Trophoblast cell (in vitro differentiated cells and primary cell): ENCODE data around the gene ELF3.

Experiments
- DNase-seq, 2 donors: peaks; one replicate each; pipeline ENCODE4 v3.0.0-alpha.2; 2016
- H2AFZ ChIP-seq: 2 replicates; pipeline ENCODE4 v1.6.1; 2013; ENCODE audit warnings: low read length, moderate library complexity, mild to moderate bottlenecking; ENCODE audit not compliant: insufficient read depth, poor library complexity
- H2AK5ac ChIP-seq: 2 replicates; pipeline ENCODE4 v1.6.1; 2013; ENCODE audit warnings: mild to moderate bottlenecking, low read length
- H2BK120ac ChIP-seq: 2 replicates; pipeline ENCODE4 v1.6.1; 2013; ENCODE audit warnings: low read length, mild to moderate bottlenecking, moderate library complexity; ENCODE audit not compliant: insufficient read depth, poor library complexity
- H2BK12ac ChIP-seq: 2 replicates; pipeline ENCODE4 v1.6.1; 2013; ENCODE audit warnings: mild to moderate bottlenecking, low read length, moderate library complexity
- H2BK5ac ChIP-seq: 2 replicates; pipeline ENCODE4 v1.6.1; 2013; ENCODE audit warnings: low read length, low read depth, moderate library complexity, mild to moderate bottlenecking; ENCODE audit not compliant: poor library complexity
- H3K14ac ChIP-seq: 2 replicates; pipeline ENCODE4 v1.6.1; 2013; ENCODE audit warnings: mild to moderate bottlenecking, low read length
- H3K18ac ChIP-seq: 2 replicates; pipeline ENCODE4 v1.6.1; 2013; ENCODE audit warnings: mild to moderate bottlenecking, low read length
- H3K23ac ChIP-seq: 2 replicates; pipeline ENCODE4 v1.6.1; 2013; ENCODE audit warnings: low read length
- H3K27ac ChIP-seq: 2 replicates; pipeline ENCODE4 v1.5.1; 2013; ENCODE audit warnings: low read depth, mild to moderate bottlenecking, inconsistent platforms, low read length, moderate library complexity
- H3K27me3 ChIP-seq: 2 replicates; pipeline ENCODE4 v1.6.1; 2013; ENCODE audit warnings: inconsistent platforms, mild to moderate bottlenecking, low read length, moderate library complexity; ENCODE audit not compliant: insufficient read depth
- H3K36me3 ChIP-seq, 2 experiments: 1 replicate in 1 of 2; 2 replicates in 1 of 2; pipeline ENCODE4 v1.6.1; 2013; ENCODE audit warnings: low read length in 2 of 2, mild to moderate bottlenecking in 2 of 2, moderate library complexity in 1 of 2; ENCODE audit not compliant: insufficient read depth in 2 of 2, control insufficient read depth in 1 of 2
- H3K4ac ChIP-seq: 2 replicates; pipeline ENCODE4 v1.6.1; 2013; ENCODE audit warnings: low read depth, mild to moderate bottlenecking, low read length, moderate library complexity
- H3K4me1 ChIP-seq, 2 experiments: 1 replicate in 1 of 2; 2 replicates in 1 of 2; pipeline ENCODE4 v1.6.1; 2013; ENCODE audit warnings: low read length in 2 of 2, mild to moderate bottlenecking in 2 of 2, moderate library complexity in 1 of 2; ENCODE audit not compliant: insufficient read depth in 2 of 2, control insufficient read depth in 1 of 2
- H3K4me2 ChIP-seq: 2 replicates; pipeline ENCODE4 v1.6.1; 2013; ENCODE audit warnings: inconsistent platforms, mild to moderate bottlenecking, low read length, moderate library complexity
- H3K4me3 ChIP-seq: 2 replicates; pipeline ENCODE4 v1.5.1; 2013; ENCODE audit warnings: mild to moderate bottlenecking, low read depth, low read length, inconsistent platforms
- H3K79me1 ChIP-seq: one replicate; pipeline ENCODE4 v1.6.1; 2013; ENCODE audit warnings: low read length
- H3K79me2 ChIP-seq: 2 replicates; pipeline ENCODE4 v1.6.1; 2013; ENCODE audit warnings: low read length, mild to moderate bottlenecking; ENCODE audit not compliant: control insufficient read depth, insufficient read depth, poor library complexity
- H3K9ac ChIP-seq: 2 replicates; pipeline ENCODE4 v1.6.1; 2013; ENCODE audit warnings: mild to moderate bottlenecking, low read length
- H3K9me3 ChIP-seq: 2 replicates; pipeline ENCODE4 v1.6.1; 2013; ENCODE audit warnings: low read depth, mild to moderate bottlenecking, control low read depth, inconsistent platforms, low read length; ENCODE audit not compliant: insufficient read depth
- H4K12ac ChIP-seq: 2 replicates; pipeline ENCODE4 v1.6.1; 2013; ENCODE audit warnings: low read depth, mild to moderate bottlenecking, low read length, moderate library complexity
- H4K8ac ChIP-seq: 2 replicates; pipeline ENCODE4 v1.6.1; 2013; ENCODE audit warnings: low read depth, mild to moderate bottlenecking, low read length, moderate library complexity
- H4K91ac ChIP-seq: one replicate; pipeline ENCODE4 v1.6.1; 2013; ENCODE audit warnings: low read depth, mild to moderate bottlenecking, low read length, moderate library complexity
- WGBS: extraction: QIAGEN DNeasy Blood & Tissue Kit; methylation state at CpG from one replicate; pipeline ENCODE4 v1.1.7; 2013; ENCODE audit warnings: missing lambda C conversion rate; ENCODE audit not compliant: insufficient read length, insufficient coverage; ENCODE audit errors: extremely low coverage; 5-methylcytosine and 5-hydroxymethylcytosine counted together

Gene ELF3

GRCh38 chr1:202038688-202039346, 28.4 kb downstream of the ELF3 start:
- Histone ChIP-seq H3K4me1 (peaks cover 7% of the 10 kb centered on the region in 2 experiments), H3K4me3 (peak overlapping the region; percentile 39), H4K91ac (no peak overlapping the region), H3K79me1 (peaks cover 11% of the 10 kb centered on the region), H4K8ac (no peak overlapping the region), H2AFZ (no peak overlapping the region), H2BK5ac (no peak overlapping the region), H3K4me2 (no peak overlapping the region), H3K23ac (no peak overlapping the region), H3K79me2 (peaks cover 4% of the 10 kb centered on the region), H3K27me3 (no peaks in the 10 kb centered on the region), H2BK12ac (no peak overlapping the region), H3K14ac (no peak overlapping the region), H3K9me3 (no peaks in the 10 kb centered on the region), H3K4ac (no peak overlapping the region), H3K18ac (no peak overlapping the region), H3K9ac (no peak overlapping the region), H3K36me3 (no peaks in the 10 kb centered on the region), H4K12ac (no peak overlapping the region), H3K27ac (no peak overlapping the region), H2AK5ac (no peak overlapping the region), H2BK120ac (no peak overlapping the region)
- WGBS, result no CpG with 5 or more reads among the region's 2 CpGs
- DNase-seq, result no peak

- no peak overlapping the region for H2BK12ac ChIP-seq
- DNase-seq, result no peak
- H3K9ac ChIP-seq, result no peak overlapping the region
- H3K23ac ChIP-seq, result no peak overlapping the region
- no peak overlapping the region for H2BK5ac ChIP-seq
- no peak overlapping the region for H3K4me3 ChIP-seq
- H2AFZ ChIP-seq, result no peak overlapping the region
- H3K18ac ChIP-seq, result no peak overlapping the region
- H3K14ac ChIP-seq, result no peak overlapping the region
- no peaks in the 10 kb centered on the region for H3K79me2 ChIP-seq
- H3K36me3 ChIP-seq, result no peaks in the 10 kb centered on the region
- no peak overlapping the region for H3K27ac ChIP-seq
- H3K9me3 ChIP-seq, result no peaks in the 10 kb centered on the region
- no peaks in the 10 kb centered on the region for H3K27me3 ChIP-seq
- H4K91ac ChIP-seq, result no peak overlapping the region
- WGBS, result no CpG with 5 or more reads among the region's 2 CpGs
- H3K4me2 ChIP-seq, result no peak overlapping the region
- H3K4me1 ChIP-seq, result peaks cover 7 to 14% of the 10 kb centered on the region in 2 experiments
- H4K8ac ChIP-seq, result no peak overlapping the region
- no peak overlapping the region for H3K4ac ChIP-seq
- no peak overlapping the region for H2AK5ac ChIP-seq
- H3K79me1 ChIP-seq, result no peaks in the 10 kb centered on the region
- no peak overlapping the region for H2BK120ac ChIP-seq
- H4K12ac ChIP-seq, result no peak overlapping the region
Observed at GRCh38 chr1:202045705-202046104, 35.3 kb downstream of the ELF3 start.

- no peak overlapping the region for H3K23ac ChIP-seq
- no CpG with 5 or more reads among the region's 3 CpGs for WGBS
- no peak overlapping the region for H4K12ac ChIP-seq
- H3K27ac ChIP-seq, result no peak overlapping the region
- H3K9ac ChIP-seq, result no peak overlapping the region
- H3K79me2 ChIP-seq, result no peaks in the 10 kb centered on the region
- no peak overlapping the region for H3K4me3 ChIP-seq
- H3K14ac ChIP-seq, result peak overlapping the region; percentile 17
- peak in 1 of 2 donors; percentile 43 for DNase-seq
- H3K9me3 ChIP-seq, result no peaks in the 10 kb centered on the region
- H2AFZ ChIP-seq, result no peak overlapping the region
- H3K18ac ChIP-seq, result no peak overlapping the region
- H3K79me1 ChIP-seq, result no peaks in the 10 kb centered on the region
- no peak overlapping the region for H2BK5ac ChIP-seq
- peak overlapping the region; percentile 23 for H4K8ac ChIP-seq
- no peak overlapping the region for H3K4ac ChIP-seq
- no peak overlapping the region for H4K91ac ChIP-seq
- H3K36me3 ChIP-seq, result no peaks in the 10 kb centered on the region
- H2AK5ac ChIP-seq, result no peak overlapping the region
- no peak overlapping the region for H2BK12ac ChIP-seq
- H2BK120ac ChIP-seq, result peak overlapping the region; percentile 9
- no peak overlapping the region for H3K4me2 ChIP-seq
- peaks cover 7 to 14% of the 10 kb centered on the region in 2 experiments for H3K4me1 ChIP-seq
- no peaks in the 10 kb centered on the region for H3K27me3 ChIP-seq
Observed at GRCh38 chr1:202046227-202046626, 35.8 kb downstream of the ELF3 start.

GRCh38 chr1:202046748-202047708, 36.6 kb downstream of the ELF3 start:
- Histone ChIP-seq H3K18ac (no peak overlapping the region), H3K79me2 (no peaks in the 10 kb centered on the region), H3K9ac (no peak overlapping the region), H3K79me1 (no peaks in the 10 kb centered on the region), H3K14ac (no peak overlapping the region), H4K12ac (no peak overlapping the region), H4K8ac (peak overlapping the region; percentile 23), H3K4me1 (peaks cover 7 to 14% of the 10 kb centered on the region in 2 experiments), H2AFZ (peak overlapping the region; percentile 3), H3K23ac (no peak overlapping the region), H2BK5ac (no peak overlapping the region), H3K36me3 (no peaks in the 10 kb centered on the region), H2BK12ac (no peak overlapping the region), H3K4ac (no peak overlapping the region), H2BK120ac (peak overlapping the region; percentile 9), H3K4me3 (no peak overlapping the region), H4K91ac (no peak overlapping the region), H3K4me2 (no peak overlapping the region), H2AK5ac (no peak overlapping the region), H3K9me3 (no peaks in the 10 kb centered on the region), H3K27me3 (no peaks in the 10 kb centered on the region), H3K27ac (no peak overlapping the region)
- DNase-seq, result peak; percentile 27 to 57
- WGBS, result no CpG with 5 or more reads among the region's 5 CpGs
